Measurements from ENCODE around the gene CUEDC2.
A peak's percentile ranks its signal among the peaks of the same experiment; 100 is the strongest.

The CUEDC2 gene

DNA sequence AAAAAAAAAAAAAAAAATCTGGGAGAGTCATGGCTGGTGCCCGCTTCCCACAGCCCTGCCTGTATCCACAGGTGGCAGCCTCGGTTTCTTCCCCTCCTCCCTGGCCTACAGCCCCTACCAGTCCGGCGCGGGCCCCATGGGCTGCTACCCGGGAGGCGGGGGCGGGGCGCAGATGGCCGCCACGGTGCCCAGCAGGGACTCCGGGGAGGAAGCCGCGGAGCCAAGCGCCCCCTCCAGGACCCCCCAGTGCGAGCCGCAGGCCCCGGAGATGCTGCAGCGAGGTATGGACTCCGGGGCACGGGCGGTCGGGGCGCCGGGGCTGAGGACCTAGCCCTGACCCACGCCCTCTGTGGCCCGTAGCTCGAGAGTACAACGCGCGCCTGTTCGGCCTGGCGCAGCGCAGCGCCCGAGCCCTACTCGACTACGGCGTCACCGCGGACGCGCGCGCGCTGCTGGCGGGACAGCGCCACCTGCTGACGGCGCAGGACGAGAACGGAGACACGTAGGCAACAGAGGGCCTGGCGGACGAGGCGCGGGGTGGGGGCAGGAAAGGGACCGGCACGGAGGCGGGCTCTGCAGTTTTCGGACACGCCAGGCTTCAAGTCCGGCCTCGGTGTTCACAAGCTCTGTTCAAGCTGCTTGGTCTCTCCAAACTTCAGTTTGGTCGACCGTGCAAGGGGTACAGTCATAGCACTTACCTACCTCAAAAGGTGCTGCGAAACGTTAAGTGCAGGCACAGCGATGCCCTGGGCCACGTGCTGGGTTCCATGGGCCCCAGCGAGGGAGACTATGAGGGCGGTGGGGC lies 33.0 kb downstream of the CUEDC2 start (continued):
- TF ChIP-seq, protein P1, sequence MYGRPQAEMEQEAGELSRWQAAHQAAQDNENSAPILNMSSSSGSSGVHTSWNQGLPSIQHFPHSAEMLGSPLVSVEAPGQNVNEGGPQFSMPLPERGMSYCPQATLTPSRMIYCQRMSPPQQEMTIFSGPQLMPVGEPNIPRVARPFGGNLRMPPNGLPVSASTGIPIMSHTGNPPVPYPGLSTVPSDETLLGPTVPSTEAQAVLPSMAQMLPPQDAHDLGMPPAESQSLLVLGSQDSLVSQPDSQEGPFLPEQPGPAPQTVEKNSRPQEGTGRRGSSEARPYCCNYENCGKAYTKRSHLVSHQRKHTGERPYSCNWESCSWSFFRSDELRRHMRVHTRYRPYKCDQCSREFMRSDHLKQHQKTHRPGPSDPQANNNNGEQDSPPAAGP (tag by site-specific recombination; IDR thresholded peaks at IDR 0.05), result peak; percentile 98
- TF ChIP-seq ZNF19 (tag by site-specific recombination; IDR thresholded peaks at IDR 0.05; ENCODE audit: low read depth) (no peak), ZNF555 (tag by site-specific recombination; conservative IDR thresholded peaks at IDR 0.05) (no peak), SP3 (tag by site-specific recombination; IDR thresholded peaks at IDR 0.05) (peak; percentile 77; the same call in 1 of the 2 replicates), ZNF776 (tag by site-specific recombination; IDR thresholded peaks at IDR 0.05; ENCODE audit: borderline replicate concordance) (no peak), HOXD13 (CRISPR knock-in tag; IDR thresholded peaks at IDR 0.05; ENCODE audit: borderline replicate concordance) (no peak), ZNF132 (tag by site-specific recombination; IDR thresholded peaks at IDR 0.05; ENCODE audit: borderline replicate concordance) (no peak), ZNF560 (tag by site-specific recombination; IDR thresholded peaks at IDR 0.05; ENCODE audit: borderline replicate concordance) (no peak), KLF9 (tag by site-specific recombination; IDR thresholded peaks at IDR 0.05; ENCODE audit: low read depth) (peak; percentile 91), ZIC2 (tag by site-specific recombination; IDR thresholded peaks at IDR 0.05) (peak; percentile 99), ZNF211 (tag by site-specific recombination; IDR thresholded peaks at IDR 0.05; ENCODE audit: low read depth) (no peak), ZNF701 (tag by site-specific recombination; IDR thresholded peaks at IDR 0.05) (no peak), ZBTB21 (tag by site-specific recombination; IDR thresholded peaks at IDR 0.05) (peak; percentile 59; the same call in 1 of the 2 replicates), REPIN1 (tag by site-specific recombination; IDR thresholded peaks at IDR 0.05; ENCODE audit: low read depth) (no peak; the same call in 1 of the 2 replicates), ZNF121 (tag by site-specific recombination; IDR thresholded peaks at IDR 0.05) (peak; percentile 8; the same call in 1 of the 2 replicates), ZBTB48 (tag by site-specific recombination; IDR thresholded peaks at IDR 0.05) (peak; percentile 91), ZNF792 (tag by site-specific recombination; IDR thresholded peaks at IDR 0.05) (peak; percentile 17; the same call in 1 of the 2 replicates), ZNF335 (tag by site-specific recombination; conservative IDR thresholded peaks at IDR 0.05) (peak; percentile 88), YY2 (tag by site-specific recombination; IDR thresholded peaks at IDR 0.05) (peak; percentile 65; the same call in 1 of the 2 replicates), ZNF677 (tag by site-specific recombination; IDR thresholded peaks at IDR 0.05) (no peak), ZNF621 (tag by site-specific recombination; IDR thresholded peaks at IDR 0.05) (no peak), SETDB1 (IDR thresholded peaks at IDR 0.05; ENCODE audit: insufficient read length, low read length) (no peak), ZNF76 (tag by site-specific recombination; IDR thresholded peaks at IDR 0.05; ENCODE audit: borderline replicate concordance, low read depth) (peak; percentile 75), ZFP69B (tag by site-specific recombination; IDR thresholded peaks at IDR 0.05) (peak; percentile 72; the same call in 1 of the 2 replicates), ZBTB20 (tag by site-specific recombination; IDR thresholded peaks at IDR 0.05) (peak; percentile 83), ZNF501 (tag by site-specific recombination; IDR thresholded peaks at IDR 0.05) (peak; percentile 99), ZNF426 (tag by site-specific recombination; IDR thresholded peaks at IDR 0.05) (no peak)
- TF ChIP-seq, protein P2, sequence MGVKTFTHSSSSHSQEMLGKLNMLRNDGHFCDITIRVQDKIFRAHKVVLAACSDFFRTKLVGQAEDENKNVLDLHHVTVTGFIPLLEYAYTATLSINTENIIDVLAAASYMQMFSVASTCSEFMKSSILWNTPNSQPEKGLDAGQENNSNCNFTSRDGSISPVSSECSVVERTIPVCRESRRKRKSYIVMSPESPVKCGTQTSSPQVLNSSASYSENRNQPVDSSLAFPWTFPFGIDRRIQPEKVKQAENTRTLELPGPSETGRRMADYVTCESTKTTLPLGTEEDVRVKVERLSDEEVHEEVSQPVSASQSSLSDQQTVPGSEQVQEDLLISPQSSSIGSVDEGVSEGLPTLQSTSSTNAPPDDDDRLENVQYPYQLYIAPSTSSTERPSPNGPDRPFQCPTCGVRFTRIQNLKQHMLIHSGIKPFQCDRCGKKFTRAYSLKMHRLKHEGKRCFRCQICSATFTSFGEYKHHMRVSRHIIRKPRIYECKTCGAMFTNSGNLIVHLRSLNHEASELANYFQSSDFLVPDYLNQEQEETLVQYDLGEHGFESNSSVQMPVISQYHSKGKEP (tag by site-specific recombination; IDR thresholded peaks at IDR 0.05), result 0 out of 2 replicates have a peak, but pooled peaks have one; percentile 41
- TF ChIP-seq, protein P3, sequence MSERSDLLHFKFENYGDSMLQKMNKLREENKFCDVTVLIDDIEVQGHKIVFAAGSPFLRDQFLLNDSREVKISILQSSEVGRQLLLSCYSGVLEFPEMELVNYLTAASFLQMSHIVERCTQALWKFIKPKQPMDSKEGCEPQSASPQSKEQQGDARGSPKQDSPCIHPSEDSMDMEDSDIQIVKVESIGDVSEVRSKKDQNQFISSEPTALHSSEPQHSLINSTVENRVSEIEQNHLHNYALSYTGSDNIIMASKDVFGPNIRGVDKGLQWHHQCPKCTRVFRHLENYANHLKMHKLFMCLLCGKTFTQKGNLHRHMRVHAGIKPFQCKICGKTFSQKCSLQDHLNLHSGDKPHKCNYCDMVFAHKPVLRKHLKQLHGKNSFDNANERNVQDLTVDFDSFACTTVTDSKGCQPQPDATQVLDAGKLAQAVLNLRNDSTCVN (tag by site-specific recombination; optimal IDR thresholded peaks at IDR 0.05), result peak; percentile 100
- TF ChIP-seq, protein P4, sequence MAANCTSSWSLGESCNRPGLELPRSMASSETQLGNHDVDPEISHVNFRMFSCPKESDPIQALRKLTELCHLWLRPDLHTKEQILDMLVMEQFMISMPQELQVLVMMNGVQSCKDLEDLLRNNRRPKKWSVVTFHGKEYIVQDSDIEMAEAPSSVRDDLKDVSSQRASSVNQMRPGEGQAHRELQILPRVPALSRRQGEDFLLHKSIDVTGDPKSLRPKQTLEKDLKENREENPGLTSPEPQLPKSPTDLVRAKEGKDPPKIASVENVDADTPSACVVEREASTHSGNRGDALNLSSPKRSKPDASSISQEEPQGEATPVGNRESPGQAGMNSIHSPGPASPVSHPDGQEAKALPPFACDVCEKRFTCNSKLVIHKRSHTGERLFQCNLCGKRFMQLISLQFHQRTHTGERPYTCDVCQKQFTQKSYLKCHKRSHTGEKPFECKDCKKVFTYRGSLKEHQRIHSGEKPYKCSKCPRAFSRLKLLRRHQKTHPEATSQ (tag by site-specific recombination; IDR thresholded peaks at IDR 0.05), result peak; percentile 85
- TF ChIP-seq, protein P5, sequence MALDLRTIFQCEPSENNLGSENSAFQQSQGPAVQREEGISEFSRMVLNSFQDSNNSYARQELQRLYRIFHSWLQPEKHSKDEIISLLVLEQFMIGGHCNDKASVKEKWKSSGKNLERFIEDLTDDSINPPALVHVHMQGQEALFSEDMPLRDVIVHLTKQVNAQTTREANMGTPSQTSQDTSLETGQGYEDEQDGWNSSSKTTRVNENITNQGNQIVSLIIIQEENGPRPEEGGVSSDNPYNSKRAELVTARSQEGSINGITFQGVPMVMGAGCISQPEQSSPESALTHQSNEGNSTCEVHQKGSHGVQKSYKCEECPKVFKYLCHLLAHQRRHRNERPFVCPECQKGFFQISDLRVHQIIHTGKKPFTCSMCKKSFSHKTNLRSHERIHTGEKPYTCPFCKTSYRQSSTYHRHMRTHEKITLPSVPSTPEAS (tag by site-specific recombination; IDR thresholded peaks at IDR 0.05), result peak; percentile 14; the same call in 1 of the 2 replicates
- TF ChIP-seq, protein P6, sequence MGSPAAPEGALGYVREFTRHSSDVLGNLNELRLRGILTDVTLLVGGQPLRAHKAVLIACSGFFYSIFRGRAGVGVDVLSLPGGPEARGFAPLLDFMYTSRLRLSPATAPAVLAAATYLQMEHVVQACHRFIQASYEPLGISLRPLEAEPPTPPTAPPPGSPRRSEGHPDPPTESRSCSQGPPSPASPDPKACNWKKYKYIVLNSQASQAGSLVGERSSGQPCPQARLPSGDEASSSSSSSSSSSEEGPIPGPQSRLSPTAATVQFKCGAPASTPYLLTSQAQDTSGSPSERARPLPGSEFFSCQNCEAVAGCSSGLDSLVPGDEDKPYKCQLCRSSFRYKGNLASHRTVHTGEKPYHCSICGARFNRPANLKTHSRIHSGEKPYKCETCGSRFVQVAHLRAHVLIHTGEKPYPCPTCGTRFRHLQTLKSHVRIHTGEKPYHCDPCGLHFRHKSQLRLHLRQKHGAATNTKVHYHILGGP (tag by site-specific recombination; IDR thresholded peaks at IDR 0.05), result no peak
